ENCODE measurements around the gene ENTHD1.

ENTHD1 gene

DNA sequence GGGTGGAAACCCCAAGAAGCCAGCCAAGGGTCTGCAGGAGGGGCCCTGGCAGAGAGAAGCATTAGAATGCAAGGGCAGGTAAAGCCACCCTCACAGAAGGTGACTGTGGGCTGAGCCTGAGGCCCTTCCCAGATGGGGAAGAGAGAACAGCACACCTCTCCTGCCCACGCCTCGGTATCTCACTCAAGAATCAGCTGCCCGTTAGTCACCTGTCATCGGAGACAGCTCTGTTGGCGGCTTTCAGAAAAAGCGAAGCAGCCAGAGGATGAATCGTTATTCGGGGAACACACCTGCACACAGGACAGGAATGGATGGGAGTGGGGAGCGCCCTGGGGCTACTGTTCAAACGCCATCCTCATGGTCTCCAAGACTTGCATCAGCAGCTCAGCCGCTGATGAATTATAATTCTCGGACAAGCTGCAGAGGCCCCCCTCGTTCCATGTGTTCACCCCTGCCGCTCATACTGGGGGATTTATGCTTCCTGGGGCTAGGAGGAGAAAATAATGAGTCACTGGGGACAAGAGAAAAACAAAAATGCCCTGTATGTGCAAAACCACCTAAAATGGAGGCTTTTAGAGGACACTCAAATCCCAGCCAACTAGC, 45.0 kb upstream of the ENTHD1 start:
- TF ChIP-seq, protein P1, sequence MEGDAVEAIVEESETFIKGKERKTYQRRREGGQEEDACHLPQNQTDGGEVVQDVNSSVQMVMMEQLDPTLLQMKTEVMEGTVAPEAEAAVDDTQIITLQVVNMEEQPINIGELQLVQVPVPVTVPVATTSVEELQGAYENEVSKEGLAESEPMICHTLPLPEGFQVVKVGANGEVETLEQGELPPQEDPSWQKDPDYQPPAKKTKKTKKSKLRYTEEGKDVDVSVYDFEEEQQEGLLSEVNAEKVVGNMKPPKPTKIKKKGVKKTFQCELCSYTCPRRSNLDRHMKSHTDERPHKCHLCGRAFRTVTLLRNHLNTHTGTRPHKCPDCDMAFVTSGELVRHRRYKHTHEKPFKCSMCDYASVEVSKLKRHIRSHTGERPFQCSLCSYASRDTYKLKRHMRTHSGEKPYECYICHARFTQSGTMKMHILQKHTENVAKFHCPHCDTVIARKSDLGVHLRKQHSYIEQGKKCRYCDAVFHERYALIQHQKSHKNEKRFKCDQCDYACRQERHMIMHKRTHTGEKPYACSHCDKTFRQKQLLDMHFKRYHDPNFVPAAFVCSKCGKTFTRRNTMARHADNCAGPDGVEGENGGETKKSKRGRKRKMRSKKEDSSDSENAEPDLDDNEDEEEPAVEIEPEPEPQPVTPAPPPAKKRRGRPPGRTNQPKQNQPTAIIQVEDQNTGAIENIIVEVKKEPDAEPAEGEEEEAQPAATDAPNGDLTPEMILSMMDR (IDR thresholded peaks at IDR 0.05; ENCODE audit: extremely low read depth, insufficient read depth, missing control alignments) = no peak
- in situ Hi-C loops (cut with MboI; ENCODE audit: low pct_unique_long_range_greater_than_20kb, low sequenced_read_pairs, unreplicated experiment) = no loop called here
- no peak for DNase-seq (ENCODE audit: low spot score)

DNA sequence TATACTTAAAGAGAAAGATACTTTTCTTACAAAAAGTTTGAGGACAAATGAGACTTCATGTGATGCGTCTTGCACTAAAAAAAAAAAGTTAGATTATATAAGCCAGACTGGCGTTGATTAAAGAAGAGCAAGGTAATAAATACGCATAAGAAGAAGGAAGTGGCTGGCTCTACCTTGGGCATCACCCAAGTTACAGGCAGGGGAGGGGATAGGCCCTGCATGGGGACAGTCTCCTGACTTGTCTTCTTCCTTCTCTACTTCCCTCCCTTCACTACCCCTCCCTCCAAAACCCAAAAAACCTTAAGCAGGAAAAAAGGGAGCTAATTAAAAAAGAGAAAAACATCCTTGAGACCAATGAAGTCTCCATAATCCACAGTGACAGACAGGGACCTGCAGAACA, 44.3 kb upstream of the ENTHD1 start:
- in situ Hi-C loops (cut with MboI; ENCODE audit: low pct_unique_long_range_greater_than_20kb, low sequenced_read_pairs, unreplicated experiment) = no loop called here

DNA sequence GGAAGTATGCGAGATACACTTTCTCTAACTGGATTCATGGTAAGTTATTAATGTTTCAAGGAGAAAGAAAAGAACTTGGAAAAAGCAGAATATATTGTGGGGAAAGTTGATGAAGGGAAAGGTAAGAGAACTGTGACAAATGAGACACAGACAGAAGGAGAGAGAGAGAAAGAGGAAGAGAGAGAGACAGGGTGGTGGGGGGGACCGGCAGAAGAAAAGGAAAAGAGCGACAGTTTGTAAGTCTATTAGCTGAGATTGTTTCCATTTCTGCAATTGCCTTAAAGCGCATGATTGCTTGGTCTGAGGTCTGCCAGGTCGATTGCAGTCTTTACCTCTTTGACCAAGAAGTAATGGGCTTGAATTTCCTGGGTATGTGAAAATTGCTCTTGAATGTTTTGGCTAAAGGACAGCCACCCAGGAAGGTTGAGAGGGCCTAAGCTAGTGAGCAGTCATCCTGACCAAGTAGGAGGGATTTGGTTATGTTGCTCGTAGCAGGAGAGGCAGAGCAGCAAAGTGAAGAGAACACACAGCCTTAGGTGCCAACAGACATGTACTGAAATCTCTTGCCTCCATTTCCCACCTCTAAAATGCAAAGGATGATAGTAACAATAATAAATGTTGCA, 43.1 kb upstream of the ENTHD1 start:
- TF ChIP-seq, protein P1 (IDR thresholded peaks at IDR 0.05; ENCODE audit: extremely low read depth, insufficient read depth, missing control alignments) = no peak
- no peak for DNase-seq (ENCODE audit: low spot score)
- in situ Hi-C loops (cut with MboI; ENCODE audit: low pct_unique_long_range_greater_than_20kb, low sequenced_read_pairs, unreplicated experiment) = no loop called here

More for the DNA sequence above, 44.3 kb upstream of the ENTHD1 start:
- TF ChIP-seq, protein P1 (IDR thresholded peaks at IDR 0.05; ENCODE audit: extremely low read depth, insufficient read depth, missing control alignments) = no peak
- no peak for DNase-seq (ENCODE audit: low spot score)

DNA sequence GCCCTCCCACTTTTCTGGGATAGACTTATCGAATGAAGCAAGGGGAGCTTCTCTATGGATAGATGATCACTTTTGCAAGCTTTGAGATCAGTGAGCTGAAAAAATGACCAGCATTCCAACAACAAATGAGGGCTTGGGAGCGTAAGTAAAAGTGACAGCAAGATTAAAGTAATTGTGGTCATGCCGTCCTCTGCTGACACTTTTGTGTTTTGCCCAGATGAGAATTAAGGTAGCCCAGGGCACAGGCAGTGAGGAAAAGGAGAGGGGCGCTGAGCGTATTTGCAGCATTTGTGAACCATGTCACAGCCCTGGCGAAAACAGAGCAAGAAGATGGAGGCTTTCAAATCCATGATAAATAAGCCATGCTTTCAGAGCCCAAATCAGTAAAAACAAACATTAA, 42.1 kb upstream of the ENTHD1 start:
- DNase-seq (ENCODE audit: low spot score) = no peak
- in situ Hi-C loops (cut with MboI; ENCODE audit: low pct_unique_long_range_greater_than_20kb, low sequenced_read_pairs, unreplicated experiment) = no loop called here
- TF ChIP-seq, protein P1 (IDR thresholded peaks at IDR 0.05; ENCODE audit: extremely low read depth, insufficient read depth, missing control alignments) = no peak

DNA sequence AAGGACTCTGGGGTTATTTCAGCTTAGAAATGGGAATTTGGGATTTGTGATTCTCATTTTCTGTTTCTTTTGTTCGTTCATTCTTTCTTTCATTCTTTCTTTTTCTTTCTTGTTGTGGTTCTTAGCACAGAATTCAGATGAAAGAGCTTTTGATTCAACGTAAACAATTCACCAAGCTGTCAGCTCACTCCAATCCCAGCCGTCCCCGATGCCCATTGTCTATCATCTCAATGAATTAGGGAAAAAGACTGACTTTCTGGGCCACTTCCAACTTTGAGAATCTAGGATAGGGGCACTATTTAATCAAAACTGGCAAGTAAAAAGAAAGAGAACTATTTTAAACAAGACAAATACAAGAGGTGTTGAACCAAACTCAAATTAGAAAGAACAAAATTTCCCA, 41.6 kb upstream of the ENTHD1 start:
- no peak for DNase-seq (ENCODE audit: low spot score)
- in situ Hi-C loops (cut with MboI; ENCODE audit: low pct_unique_long_range_greater_than_20kb, low sequenced_read_pairs, unreplicated experiment) = no loop called here

DNA sequence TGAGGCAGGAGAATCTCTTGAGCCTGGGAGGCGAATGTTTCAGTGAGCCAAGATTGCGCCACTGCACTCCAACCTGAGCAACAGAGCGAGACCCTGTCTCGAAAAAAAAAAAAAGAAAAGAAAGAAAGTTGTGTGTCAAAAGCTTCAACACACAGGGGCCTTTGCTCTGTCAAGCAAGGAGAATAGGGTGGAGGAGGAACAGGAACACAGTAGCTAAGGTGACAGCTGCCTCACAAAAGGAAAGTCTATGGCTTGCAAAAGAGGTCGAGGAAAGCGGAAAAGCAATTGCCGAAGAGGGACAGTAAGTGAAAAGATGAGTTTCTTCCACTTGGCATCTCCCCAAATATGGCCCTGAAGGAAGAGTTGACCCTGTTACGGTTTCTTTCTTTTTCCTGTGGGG, 40.2 kb upstream of the ENTHD1 start:
- TF ChIP-seq, protein P1 (IDR thresholded peaks at IDR 0.05; ENCODE audit: extremely low read depth, insufficient read depth, missing control alignments) = no peak
- in situ Hi-C loops (cut with MboI; ENCODE audit: low pct_unique_long_range_greater_than_20kb, low sequenced_read_pairs, unreplicated experiment) = no loop called here
- no peak for DNase-seq (ENCODE audit: low spot score)

More for the DNA sequence above, 41.6 kb upstream of the ENTHD1 start:
- TF ChIP-seq, protein P1 (IDR thresholded peaks at IDR 0.05; ENCODE audit: extremely low read depth, insufficient read depth, missing control alignments) = no peak
